Measurements from ENCODE around the gene LRRC40. TPM values are rescaled to one million over a fixed set of nuclear protein-coding genes. Genes with fewer than 3 reads are reported as not detected.
"Not testable (repeated sequence)": the region's sequence is repeated elsewhere in the genome, so short reads cannot be mapped to it uniquely, and the experiment has no call there.

LRRC40 gene
- total RNA-seq, 1 donor from 2014 or later = 28.7 TPM

DNA sequence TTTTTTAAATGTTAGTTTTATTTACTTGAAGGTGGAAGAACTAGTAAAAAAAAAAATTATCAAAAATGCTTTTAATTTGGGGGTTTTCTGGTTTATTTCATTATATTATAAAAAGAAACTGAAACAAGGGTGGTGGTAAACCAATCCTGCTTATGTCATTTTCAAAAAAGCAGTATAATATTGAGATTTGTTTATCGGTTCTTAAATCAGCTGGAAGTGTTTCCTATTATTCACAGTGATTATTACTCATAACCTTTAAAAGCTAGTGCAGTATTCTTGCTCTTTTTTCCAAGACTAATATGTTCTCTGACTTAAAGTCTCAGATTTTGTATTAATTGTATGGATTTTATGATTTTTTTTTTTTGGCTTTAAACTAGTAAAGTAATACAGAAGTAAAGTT lies 5.4 kb upstream of the LRRC40 start:
- no peak for DNase-seq (ENCODE audit: low spot score, unreplicated experiment)
- H3K36me3 Mint-ChIP-seq (ENCODE audit: insufficient read depth) = peaks cover 3% of the 10 kb centered on the region
- peaks cover 14% of the 10 kb centered on the region for H3K4me1 Mint-ChIP-seq (ENCODE audit: low read depth)
- H3K27ac Mint-ChIP-seq = no peak overlapping the region
- H3K4me3 Mint-ChIP-seq (ENCODE audit: low read depth) = no peak overlapping the region
- TF ChIP-seq, protein P1, sequence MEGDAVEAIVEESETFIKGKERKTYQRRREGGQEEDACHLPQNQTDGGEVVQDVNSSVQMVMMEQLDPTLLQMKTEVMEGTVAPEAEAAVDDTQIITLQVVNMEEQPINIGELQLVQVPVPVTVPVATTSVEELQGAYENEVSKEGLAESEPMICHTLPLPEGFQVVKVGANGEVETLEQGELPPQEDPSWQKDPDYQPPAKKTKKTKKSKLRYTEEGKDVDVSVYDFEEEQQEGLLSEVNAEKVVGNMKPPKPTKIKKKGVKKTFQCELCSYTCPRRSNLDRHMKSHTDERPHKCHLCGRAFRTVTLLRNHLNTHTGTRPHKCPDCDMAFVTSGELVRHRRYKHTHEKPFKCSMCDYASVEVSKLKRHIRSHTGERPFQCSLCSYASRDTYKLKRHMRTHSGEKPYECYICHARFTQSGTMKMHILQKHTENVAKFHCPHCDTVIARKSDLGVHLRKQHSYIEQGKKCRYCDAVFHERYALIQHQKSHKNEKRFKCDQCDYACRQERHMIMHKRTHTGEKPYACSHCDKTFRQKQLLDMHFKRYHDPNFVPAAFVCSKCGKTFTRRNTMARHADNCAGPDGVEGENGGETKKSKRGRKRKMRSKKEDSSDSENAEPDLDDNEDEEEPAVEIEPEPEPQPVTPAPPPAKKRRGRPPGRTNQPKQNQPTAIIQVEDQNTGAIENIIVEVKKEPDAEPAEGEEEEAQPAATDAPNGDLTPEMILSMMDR (IDR thresholded peaks at IDR 0.05; ENCODE audit: unreplicated experiment) = no peak
- H3K9me3 Mint-ChIP-seq (ENCODE audit: low read depth) = no peaks in the 10 kb centered on the region
- no peaks in the 10 kb centered on the region for H3K27me3 Mint-ChIP-seq

DNA sequence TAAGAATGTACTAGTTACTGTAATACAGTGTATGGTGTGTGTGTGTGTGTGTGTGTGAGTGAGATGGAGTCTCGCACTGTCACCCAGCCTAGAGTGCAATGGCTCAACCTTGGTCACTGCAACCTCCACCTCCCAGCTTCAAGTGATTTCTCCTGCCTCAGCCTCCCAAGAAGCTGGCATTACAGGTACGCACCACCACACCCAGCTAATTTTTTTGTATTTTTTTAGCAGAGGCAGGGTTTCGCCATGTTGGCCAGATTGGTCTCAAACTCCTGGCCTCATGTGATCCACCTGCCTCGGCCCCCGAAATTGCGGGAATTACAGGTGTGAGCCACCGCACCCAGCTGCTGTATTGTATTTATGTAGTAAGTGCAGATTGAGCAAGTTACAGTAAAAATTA lies 2.9 kb upstream of the LRRC40 start:
- H3K27me3 Mint-ChIP-seq = no peaks in the 10 kb centered on the region
- no peaks in the 10 kb centered on the region for H3K9me3 Mint-ChIP-seq (ENCODE audit: low read depth)
- TF ChIP-seq, protein P1 (IDR thresholded peaks at IDR 0.05; ENCODE audit: unreplicated experiment) = no peak
- peaks cover 26% of the 10 kb centered on the region for H3K4me1 Mint-ChIP-seq (ENCODE audit: low read depth)
- peaks cover 3% of the 10 kb centered on the region for H3K36me3 Mint-ChIP-seq (ENCODE audit: insufficient read depth)
- H3K27ac Mint-ChIP-seq = no peak overlapping the region
- H3K4me3 Mint-ChIP-seq (ENCODE audit: low read depth) = no peak overlapping the region
- DNase-seq (ENCODE audit: low spot score, unreplicated experiment) = no peak

DNA sequence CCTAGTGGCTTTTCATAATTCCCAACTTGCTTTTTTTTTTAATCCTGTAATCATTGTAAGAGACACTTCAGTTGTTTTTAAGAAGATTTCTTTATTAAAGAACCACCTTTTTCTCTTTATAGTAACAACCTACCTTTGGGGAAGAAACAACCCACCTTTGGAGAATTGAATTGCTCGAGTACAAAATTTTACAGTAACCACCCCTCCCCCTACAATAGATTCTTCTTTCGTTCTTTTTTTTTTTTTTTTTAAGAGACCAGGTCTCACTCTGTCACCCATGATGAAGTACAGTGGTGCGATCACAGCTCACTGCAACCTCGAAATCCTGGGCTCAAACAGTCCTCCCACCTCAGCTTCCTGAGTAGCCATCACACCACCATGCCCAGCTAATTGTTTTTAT lies 2.1 kb upstream of the LRRC40 start:
- Mint-ChIP-seq H3K36me3 (ENCODE audit: insufficient read depth) (peaks cover 3% of the 10 kb centered on the region), H3K4me1 (ENCODE audit: low read depth) (peaks cover 26% of the 10 kb centered on the region), H3K27me3 (no peaks in the 10 kb centered on the region), H3K27ac (peak overlapping the region; percentile 80), H3K9me3 (ENCODE audit: low read depth) (no peaks in the 10 kb centered on the region), H3K4me3 (ENCODE audit: low read depth) (peak overlapping the region; percentile 97)
- DNase-seq (ENCODE audit: low spot score, unreplicated experiment) = no peak
- TF ChIP-seq, protein P1 (IDR thresholded peaks at IDR 0.05; ENCODE audit: unreplicated experiment) = no peak

GRCh38 chr1:70206833-70207232 lies 1.5 kb upstream of the LRRC40 start:
- not testable (repeated sequence) for DNase-seq (ENCODE audit: low spot score, unreplicated experiment); H3K36me3 Mint-ChIP-seq (ENCODE audit: insufficient read depth); H3K27me3 Mint-ChIP-seq; H3K9me3 Mint-ChIP-seq (ENCODE audit: low read depth)
- peak overlapping the region; percentile 99 for H3K27ac Mint-ChIP-seq
- H3K4me3 Mint-ChIP-seq (ENCODE audit: low read depth) = peak overlapping the region; percentile 97
- H3K4me1 Mint-ChIP-seq (ENCODE audit: low read depth) = peaks cover 26% of the 10 kb centered on the region

DNA sequence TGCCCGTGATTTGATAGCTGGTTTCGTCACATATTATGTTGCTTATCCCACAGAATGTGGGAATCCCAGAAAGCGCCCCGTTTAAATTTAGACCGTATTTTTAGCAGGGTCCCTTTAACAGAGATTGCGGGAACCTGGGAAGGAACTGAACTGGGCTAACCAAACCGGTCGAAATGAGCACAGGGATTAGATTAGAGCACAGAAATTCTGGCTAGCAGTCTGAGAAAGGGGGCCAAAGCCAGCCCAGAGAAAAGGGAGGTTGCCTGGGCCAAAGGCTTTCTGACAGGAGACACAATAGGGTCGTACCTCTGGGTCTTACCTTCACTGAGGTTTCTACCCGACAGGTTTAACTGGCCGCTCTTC lies 327 bp downstream of the LRRC40 start:
- DNase-seq (ENCODE audit: low spot score, unreplicated experiment) = no peak
- H3K4me3 Mint-ChIP-seq (ENCODE audit: low read depth) = peak overlapping the region; percentile 97
- no peaks in the 10 kb centered on the region for H3K9me3 Mint-ChIP-seq (ENCODE audit: low read depth)
- peak overlapping the region; percentile 99 for H3K27ac Mint-ChIP-seq
- peaks cover 3% of the 10 kb centered on the region for H3K36me3 Mint-ChIP-seq (ENCODE audit: insufficient read depth)
- peaks cover 26% of the 10 kb centered on the region for H3K4me1 Mint-ChIP-seq (ENCODE audit: low read depth)
- TF ChIP-seq, protein P1 (IDR thresholded peaks at IDR 0.05; ENCODE audit: unreplicated experiment) = no peak
- H3K27me3 Mint-ChIP-seq = no peaks in the 10 kb centered on the region

- no peaks in the 10 kb centered on the region for H3K27me3 Mint-ChIP-seq
- peaks cover 26% of the 10 kb centered on the region for H3K4me1 Mint-ChIP-seq (ENCODE audit: low read depth)
- TF ChIP-seq, protein P1 (IDR thresholded peaks at IDR 0.05; ENCODE audit: unreplicated experiment) = no peak
- H3K36me3 Mint-ChIP-seq (ENCODE audit: insufficient read depth) = peaks cover 1% of the 10 kb centered on the region
- H3K9me3 Mint-ChIP-seq (ENCODE audit: low read depth) = no peaks in the 10 kb centered on the region
- DNase-seq (ENCODE audit: low spot score, unreplicated experiment) = no peak
- peak overlapping the region; percentile 97 for H3K4me3 Mint-ChIP-seq (ENCODE audit: low read depth)
- peak overlapping the region; percentile 99 for H3K27ac Mint-ChIP-seq
These were observed 779 bp downstream of the LRRC40 start for GRCh38 chr1:70204600-70204999.

Measured in progenitor cell of endocrine pancreas (in vitro differentiated cells).